GM12878 (cell line): Measurements from ENCODE around the gene PCDHGA1. TPM values are rescaled to one million over a fixed set of nuclear protein-coding genes. Genes with fewer than 3 reads are reported as not detected.

Experiments
- BCL11A ChIP-seq: IDR thresholded peaks from 2 replicates; pipeline ENCODE4 v1.6.1; 2011; ENCODE audit warnings: low read depth, low read length
- BRCA1 ChIP-seq: IDR thresholded peaks from 2 replicates; pipeline ENCODE4 v1.6.1; 2011; ENCODE audit warnings: low read depth, low read length, improper control_type of control experiment
- CEBPB ChIP-seq, 2 experiments: fragments of 150-350 bp in 1 of 2; IDR thresholded peaks; 2 replicates each; pipeline ENCODE4 v1.6.1; 2012 to 2014; ENCODE audit warnings: low read depth in 2 of 2, low read length in 2 of 2, borderline replicate concordance in 1 of 2, inconsistent platforms in 1 of 2
- DPF2 ChIP-seq: fragments of 450-650 bp; IDR thresholded peaks from 2 replicates; pipeline ENCODE4 v1.6.1; 2017; ENCODE audit warnings: mild to moderate bottlenecking
- ESRRA ChIP-seq: IDR thresholded peaks from 2 replicates; pipeline ENCODE4 v1.6.1; 2012; ENCODE audit warnings: mild to moderate bottlenecking, low read length, improper control_type of control experiment
- GABPA ChIP-seq: IDR thresholded peaks from 2 replicates; pipeline ENCODE4 v1.6.1; 2014; ENCODE audit warnings: antibody characterized with exemption, low read depth, mild to moderate bottlenecking, inconsistent platforms
- IRF4 ChIP-seq: IDR thresholded peaks from 2 replicates; pipeline ENCODE4 v1.6.1; 2011; ENCODE audit warnings: low read depth, low read length
- MTA2 ChIP-seq: fragments of 450-650 bp; IDR thresholded peaks from 2 replicates; pipeline ENCODE4 v1.6.1; 2016; ENCODE audit warnings: low read depth, mild to moderate bottlenecking, moderate library complexity
- POU2F2 ChIP-seq: IDR thresholded peaks from 3 replicates; pipeline ENCODE4 v1.6.1; 2011; ENCODE audit warnings: low read depth, mild to moderate bottlenecking, low read length, borderline replicate concordance
- SIN3A ChIP-seq: IDR thresholded peaks from 2 replicates; pipeline ENCODE4 v1.6.1; 2012; ENCODE audit warnings: low read depth, low read length, improper control_type of control experiment
- SMAD1 ChIP-seq: fragments of 450-650 bp; IDR thresholded peaks from 2 replicates; pipeline ENCODE4 v1.6.1; 2018; ENCODE audit warnings: mild to moderate bottlenecking, low read depth; ENCODE audit not compliant: partially characterized antibody
- SUZ12 ChIP-seq: fragments of 200-600 bp; sonication (generic); IDR thresholded peaks from one replicate; pipeline ENCODE4 v1.6.1; 2018; ENCODE audit warnings: antibody characterized with exemption, mild to moderate bottlenecking; ENCODE audit not compliant: unreplicated experiment
- USF1 ChIP-seq: IDR thresholded peaks from 2 replicates; pipeline ENCODE4 v1.6.1; 2011; ENCODE audit warnings: borderline replicate concordance, low read depth, mild to moderate bottlenecking, moderate library complexity, mixed read lengths, low read length; ENCODE audit not compliant: insufficient read depth; ENCODE audit errors: extremely low read length
- ZBTB4 ChIP-seq: fragments of 450-650 bp; formaldehyde crosslinking; IDR thresholded peaks from 2 replicates; pipeline ENCODE4 v1.4.0; 2022; ENCODE audit warnings: mild to moderate bottlenecking, moderate library complexity
- ZNF207 ChIP-seq: fragments of 450-650 bp; IDR thresholded peaks from 2 replicates; pipeline ENCODE4 v1.6.1; 2014; ENCODE audit warnings: antibody characterized with exemption, mild to moderate bottlenecking, borderline replicate concordance
- ZNF217 ChIP-seq: fragments of 450-650 bp; IDR thresholded peaks from 2 replicates; pipeline ENCODE4 v1.6.1; 2017; ENCODE audit warnings: antibody characterized with exemption, mild to moderate bottlenecking
- polyA plus RNA-seq, 11 experiments: library from polyadenylated mRNA; depleted of rRNA in 4 of 11; unstranded in 6 of 11; stranded (reverse) in 5 of 11; fragments of >200 nt; fragmentation: Nextera tagmentation in 4 of 11; fragmentation: Illumina TruSeq in 1 of 11; extraction: Ambion mirVana in 4 of 11; extraction: Trizol in 1 of 11; gene quantifications; 1 replicate in 1 of 11; 2 replicates in 10 of 11; pipeline versions ENCODE4 v1.2.1 to v1.2.3, GENCODE V29; 2011 to 2016; ENCODE audit warnings: inconsistent platforms in 2 of 11, missing spikeins in 2 of 11, low read depth in 1 of 11
- total RNA-seq, 4 experiments: library from RNA; depleted of rRNA in 3 of 4; stranded (reverse); fragments of >200 nt in 3 of 4; fragmentation: Illumina TruSeq in 1 of 4; extraction: Trizol in 1 of 4; gene quantifications; 2 replicates each; pipeline versions ENCODE4 v1.2.1 to v1.2.3, GENCODE V29; 2013 to 2021
- TF ChIP-seq, protein P1 (sequence below): fragments of 450-650 bp; IDR thresholded peaks from 2 replicates; pipeline ENCODE4 v1.6.1; 2016; ENCODE audit warnings: mild to moderate bottlenecking, moderate library complexity, borderline replicate concordance
- TF ChIP-seq, protein P2 (sequence below), 3 experiments: IDR thresholded peaks in 2 of 3; conservative IDR thresholded peaks in 1 of 3; 2 replicates each; pipeline ENCODE4 v1.5.1; 2011; ENCODE audit warnings: low read depth in 3 of 3, low read length in 3 of 3, mild to moderate bottlenecking in 3 of 3, control low read depth in 2 of 3, moderate library complexity in 2 of 3, inconsistent platforms in 1 of 3, mixed read lengths in 1 of 3; ENCODE audit not compliant: control insufficient read depth in 2 of 3, insufficient read depth in 1 of 3; ENCODE audit errors: extremely low read depth in 1 of 3

Gene PCDHGA1
- total and polyA plus RNA-seq, 10 of the 15 experiments (the other 5 are each of a cell fraction or from before 2014, with no cell fraction given): 0.02 to 0.51 (median 0.19) TPM; not detected in 3

- TF ChIP-seq POU2F2 (peak; percentile 62), SIN3A (no peak; the same call in 1 of the 2 replicates), ZNF207 (peak; percentile 68; the same call in 1 of the 2 replicates), CEBPB (IDR thresholded peaks at IDR 0.05; ENCODE audit: borderline replicate concordance in 1 of 2, low read depth in 2 of 2, low read length in 2 of 2) (no peak), ZBTB4 (no peak), BRCA1 (0 out of 2 replicates have a peak, but pooled peaks have one; percentile 33), GABPA (peak; percentile 83), BCL11A (no peak), MTA2 (no peak), ZNF217 (no peak), SUZ12 (no peak), IRF4 (0 out of 2 replicates have a peak, but pooled peaks have one; percentile 4), DPF2 (peak; percentile 96), SMAD1 (peak; percentile 69), USF1 (no peak), ESRRA (no peak)
- TF ChIP-seq, protein P1, sequence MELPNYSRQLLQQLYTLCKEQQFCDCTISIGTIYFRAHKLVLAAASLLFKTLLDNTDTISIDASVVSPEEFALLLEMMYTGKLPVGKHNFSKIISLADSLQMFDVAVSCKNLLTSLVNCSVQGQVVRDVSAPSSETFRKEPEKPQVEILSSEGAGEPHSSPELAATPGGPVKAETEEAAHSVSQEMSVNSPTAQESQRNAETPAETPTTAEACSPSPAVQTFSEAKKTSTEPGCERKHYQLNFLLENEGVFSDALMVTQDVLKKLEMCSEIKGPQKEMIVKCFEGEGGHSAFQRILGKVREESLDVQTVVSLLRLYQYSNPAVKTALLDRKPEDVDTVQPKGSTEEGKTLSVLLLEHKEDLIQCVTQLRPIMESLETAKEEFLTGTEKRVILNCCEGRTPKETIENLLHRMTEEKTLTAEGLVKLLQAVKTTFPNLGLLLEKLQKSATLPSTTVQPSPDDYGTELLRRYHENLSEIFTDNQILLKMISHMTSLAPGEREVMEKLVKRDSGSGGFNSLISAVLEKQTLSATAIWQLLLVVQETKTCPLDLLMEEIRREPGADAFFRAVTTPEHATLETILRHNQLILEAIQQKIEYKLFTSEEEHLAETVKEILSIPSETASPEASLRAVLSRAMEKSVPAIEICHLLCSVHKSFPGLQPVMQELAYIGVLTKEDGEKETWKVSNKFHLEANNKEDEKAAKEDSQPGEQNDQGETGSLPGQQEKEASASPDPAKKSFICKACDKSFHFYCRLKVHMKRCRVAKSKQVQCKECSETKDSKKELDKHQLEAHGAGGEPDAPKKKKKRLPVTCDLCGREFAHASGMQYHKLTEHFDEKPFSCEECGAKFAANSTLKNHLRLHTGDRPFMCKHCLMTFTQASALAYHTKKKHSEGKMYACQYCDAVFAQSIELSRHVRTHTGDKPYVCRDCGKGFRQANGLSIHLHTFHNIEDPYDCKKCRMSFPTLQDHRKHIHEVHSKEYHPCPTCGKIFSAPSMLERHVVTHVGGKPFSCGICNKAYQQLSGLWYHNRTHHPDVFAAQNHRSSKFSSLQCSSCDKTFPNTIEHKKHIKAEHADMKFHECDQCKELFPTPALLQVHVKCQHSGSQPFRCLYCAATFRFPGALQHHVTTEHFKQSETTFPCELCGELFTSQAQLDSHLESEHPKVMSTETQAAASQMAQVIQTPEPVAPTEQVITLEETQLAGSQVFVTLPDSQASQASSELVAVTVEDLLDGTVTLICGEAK: peak; percentile 66
- TF ChIP-seq, protein P2, sequence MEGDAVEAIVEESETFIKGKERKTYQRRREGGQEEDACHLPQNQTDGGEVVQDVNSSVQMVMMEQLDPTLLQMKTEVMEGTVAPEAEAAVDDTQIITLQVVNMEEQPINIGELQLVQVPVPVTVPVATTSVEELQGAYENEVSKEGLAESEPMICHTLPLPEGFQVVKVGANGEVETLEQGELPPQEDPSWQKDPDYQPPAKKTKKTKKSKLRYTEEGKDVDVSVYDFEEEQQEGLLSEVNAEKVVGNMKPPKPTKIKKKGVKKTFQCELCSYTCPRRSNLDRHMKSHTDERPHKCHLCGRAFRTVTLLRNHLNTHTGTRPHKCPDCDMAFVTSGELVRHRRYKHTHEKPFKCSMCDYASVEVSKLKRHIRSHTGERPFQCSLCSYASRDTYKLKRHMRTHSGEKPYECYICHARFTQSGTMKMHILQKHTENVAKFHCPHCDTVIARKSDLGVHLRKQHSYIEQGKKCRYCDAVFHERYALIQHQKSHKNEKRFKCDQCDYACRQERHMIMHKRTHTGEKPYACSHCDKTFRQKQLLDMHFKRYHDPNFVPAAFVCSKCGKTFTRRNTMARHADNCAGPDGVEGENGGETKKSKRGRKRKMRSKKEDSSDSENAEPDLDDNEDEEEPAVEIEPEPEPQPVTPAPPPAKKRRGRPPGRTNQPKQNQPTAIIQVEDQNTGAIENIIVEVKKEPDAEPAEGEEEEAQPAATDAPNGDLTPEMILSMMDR (IDR thresholded peaks at IDR 0.05 in 2 of 3, conservative IDR thresholded peaks at IDR 0.05 in 1 of 3; ENCODE audit: control insufficient read depth in 2 of 3, extremely low read depth in 1 of 3, insufficient read depth in 1 of 3, low read depth in 3 of 3, low read length in 3 of 3): peak; percentile 81 to 93 (median 90)
These were observed 9.8 kb upstream of the PCDHGA1 start, which contains the start of gene TAF7 (continued) for GRCh38 chr5:141320225-141321169.
